GM19351 (cell line): ENCODE data around the gene CHMP1B.
"Not testable (repeated sequence)": the region's sequence is repeated elsewhere in the genome, so short reads cannot be mapped to it uniquely, and the experiment has no call there.

Experiments used
- ATAC-seq: cut with Tn5 transposase; IDR thresholded peaks from one replicate; pipeline ENCODE4 v1.9.1; 2021; ENCODE audit warnings: mild to moderate bottlenecking, moderate library complexity; ENCODE audit not compliant: unreplicated experiment

CHMP1B gene

DNA sequence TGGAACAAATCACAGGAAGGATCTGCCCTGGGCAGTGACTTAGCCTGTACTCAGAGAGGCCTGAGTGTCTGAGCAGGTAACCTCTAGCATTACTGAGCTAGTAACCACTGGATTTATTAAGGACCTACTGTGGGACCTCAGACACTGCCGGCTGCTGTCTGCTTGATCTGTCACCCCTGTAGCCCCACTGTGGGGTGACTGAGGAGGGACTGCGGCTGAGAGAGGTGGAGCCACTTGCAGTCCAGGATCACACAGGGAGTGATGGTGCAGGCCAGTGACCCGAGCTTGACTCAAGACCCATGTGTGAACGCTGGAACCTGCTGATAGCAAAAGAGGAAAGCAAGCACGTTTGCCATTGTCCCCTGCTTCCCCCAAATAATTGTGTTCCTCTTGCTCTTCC, 15.6 kb downstream of the CHMP1B start:
- ATAC-seq, result no peak

DNA sequence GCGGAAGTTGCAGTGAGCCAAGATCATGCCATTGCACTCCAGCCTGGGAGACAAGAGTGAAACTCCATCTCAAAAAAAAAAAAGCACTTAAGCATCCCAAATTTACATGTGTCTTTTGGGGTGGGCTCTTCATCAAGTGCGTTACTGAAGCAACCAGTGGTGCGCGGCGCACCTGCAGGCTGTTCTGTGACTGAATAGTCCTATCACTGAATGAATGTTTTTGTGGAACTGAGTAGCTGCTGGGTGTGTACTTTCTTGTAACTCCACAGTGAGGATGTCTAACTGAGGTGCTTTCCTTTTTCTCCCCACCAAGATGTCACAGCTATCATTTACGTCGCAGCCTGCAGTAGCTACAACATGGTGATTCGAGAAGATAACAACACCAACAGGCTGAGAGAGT, 17.0 kb downstream of the CHMP1B start:
- ATAC-seq, result no peak

GRCh38 chr18:11871501-11871900, 20.3 kb downstream of the CHMP1B start:
- no peak for ATAC-seq

- ATAC-seq, result no peak
These were observed 21.4 kb downstream of the CHMP1B start for GRCh38 chr18:11872479-11873136.

- ATAC-seq, result no peak
These were observed 22.6 kb downstream of the CHMP1B start for GRCh38 chr18:11873670-11874340.

GRCh38 chr18:11874676-11875075, 23.5 kb downstream of the CHMP1B start:
- no peak for ATAC-seq

DNA sequence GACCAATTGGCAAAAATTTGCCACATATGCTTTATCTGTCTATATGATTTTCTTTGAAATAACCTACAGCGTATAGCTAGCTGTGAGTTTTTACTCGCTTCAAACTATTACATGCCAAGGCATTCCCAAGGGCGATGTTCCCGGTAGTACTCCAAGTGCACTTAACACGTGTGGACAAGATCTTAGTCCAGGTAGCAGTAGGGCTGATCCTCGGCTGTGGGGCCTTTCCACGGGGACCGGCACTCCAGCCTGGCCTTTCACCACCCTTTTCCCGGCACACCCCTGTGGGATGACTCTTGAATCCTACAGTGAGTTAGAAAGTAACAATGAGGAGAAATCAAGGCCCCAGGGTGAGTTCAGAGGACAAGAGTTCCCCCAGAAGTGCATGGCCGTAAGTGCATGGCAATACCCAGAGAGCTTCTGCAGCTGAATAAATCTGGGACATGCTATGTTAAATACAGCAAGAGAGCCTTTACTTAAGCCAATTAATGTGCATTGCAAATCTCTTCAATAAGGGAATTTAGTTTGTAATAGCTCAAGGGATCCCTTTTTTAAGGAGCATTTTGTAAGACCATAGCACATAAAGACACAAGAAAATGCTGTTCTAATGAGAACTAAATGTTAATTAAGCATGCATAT, 26.4 kb downstream of the CHMP1B start:
- no peak for ATAC-seq

- no peak for ATAC-seq
These were observed 29.5 kb downstream of the CHMP1B start for GRCh38 chr18:11880586-11881304.

DNA sequence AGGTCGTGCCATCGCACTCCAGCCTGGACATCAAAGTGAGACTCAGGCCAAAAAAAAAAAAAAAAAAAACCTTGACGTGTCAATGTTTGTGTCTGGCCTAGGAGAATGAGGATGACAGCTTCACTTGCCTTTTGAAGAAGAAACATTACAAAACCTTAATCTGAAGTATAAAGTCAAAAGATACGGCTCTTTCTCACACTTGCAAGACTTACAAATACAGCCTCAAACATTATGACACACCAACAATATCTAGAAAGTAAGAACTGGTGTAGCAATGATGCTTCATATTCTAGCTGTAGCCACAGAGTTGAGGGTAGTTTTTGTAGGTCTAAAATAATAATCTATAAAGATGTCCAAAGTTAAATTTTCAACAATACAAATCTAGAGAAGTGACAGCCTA, 31.4 kb downstream of the CHMP1B start:
- no peak for ATAC-seq

DNA sequence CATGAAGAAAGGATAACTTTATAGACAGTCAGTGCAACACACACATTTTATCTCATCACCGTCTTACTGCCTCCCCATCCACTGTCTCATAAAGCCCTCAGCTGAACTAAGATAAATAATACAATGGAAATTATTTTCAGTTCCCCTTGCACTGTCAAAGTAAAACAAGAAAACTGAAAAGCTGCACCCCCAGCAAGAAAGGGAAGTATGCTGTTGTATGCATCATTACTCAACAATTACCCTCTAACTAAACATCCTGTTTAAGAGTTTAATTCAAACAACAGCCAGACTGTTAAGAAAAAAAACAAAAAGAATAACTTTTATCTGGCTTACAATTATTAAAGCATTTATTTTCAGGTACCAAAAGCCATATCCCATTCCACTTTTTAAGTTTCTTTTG, 31.9 kb downstream of the CHMP1B start:
- no peak for ATAC-seq

DNA sequence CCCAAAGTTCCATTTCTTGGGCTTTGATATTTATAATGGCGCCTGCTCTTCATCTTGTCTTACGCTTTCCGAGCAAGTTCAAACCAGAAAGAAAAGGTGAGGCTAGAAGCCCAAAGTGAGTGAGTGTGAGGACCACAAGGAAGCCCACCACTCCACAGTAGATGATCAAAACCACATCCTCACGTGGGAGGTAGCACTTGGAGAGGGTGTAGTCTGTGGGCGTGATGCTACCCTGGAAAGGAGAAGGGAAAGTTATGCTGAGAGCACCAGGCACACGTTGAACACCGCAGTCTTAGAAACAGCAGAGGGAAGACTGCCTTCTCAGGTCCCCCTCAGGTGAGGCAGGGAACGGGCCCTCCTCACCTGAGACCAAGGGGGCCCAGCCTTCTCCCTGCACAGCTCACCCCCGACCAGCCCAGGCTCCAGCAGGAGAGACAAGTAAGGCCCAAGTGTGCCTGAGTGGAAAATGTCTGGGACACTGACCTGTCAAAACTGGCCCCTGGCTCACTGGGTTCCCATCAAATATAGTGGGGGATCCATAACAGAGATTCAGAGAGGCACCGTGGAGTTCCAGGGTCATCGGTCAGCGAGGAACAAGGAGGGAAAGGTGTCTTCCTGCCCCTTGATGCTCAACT, 33.3 kb downstream of the CHMP1B start:
- no peak for ATAC-seq

GRCh38 chr18:11885278-11885947, 34.2 kb downstream of the CHMP1B start:
- no peak for ATAC-seq

DNA sequence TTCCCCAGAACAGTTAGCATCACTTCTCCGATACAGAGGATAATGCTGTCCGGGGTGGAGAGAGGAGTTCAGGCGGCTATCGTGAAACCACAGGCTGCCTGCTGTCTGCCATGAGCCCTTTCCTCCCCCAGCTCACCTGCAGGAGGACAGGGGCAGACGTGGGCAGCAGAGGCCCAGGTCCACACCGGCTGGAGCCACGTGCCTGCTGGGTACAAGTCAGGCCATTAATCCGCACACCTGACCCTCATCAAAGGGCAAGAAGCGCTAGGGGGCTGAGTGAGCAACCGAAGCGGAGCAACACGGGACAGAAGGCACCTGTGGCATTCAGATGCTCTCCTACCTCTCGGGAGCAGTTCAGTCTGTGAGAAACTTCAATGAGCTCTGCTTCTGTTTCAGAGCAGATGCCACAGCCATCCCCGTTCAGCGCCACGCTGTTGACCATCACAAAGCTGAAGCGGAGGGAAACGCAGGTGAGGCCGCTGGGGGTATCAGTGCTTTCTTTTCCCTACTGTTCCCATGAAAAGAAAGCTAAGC, 35.4 kb downstream of the CHMP1B start:
- ATAC-seq, result no peak

DNA sequence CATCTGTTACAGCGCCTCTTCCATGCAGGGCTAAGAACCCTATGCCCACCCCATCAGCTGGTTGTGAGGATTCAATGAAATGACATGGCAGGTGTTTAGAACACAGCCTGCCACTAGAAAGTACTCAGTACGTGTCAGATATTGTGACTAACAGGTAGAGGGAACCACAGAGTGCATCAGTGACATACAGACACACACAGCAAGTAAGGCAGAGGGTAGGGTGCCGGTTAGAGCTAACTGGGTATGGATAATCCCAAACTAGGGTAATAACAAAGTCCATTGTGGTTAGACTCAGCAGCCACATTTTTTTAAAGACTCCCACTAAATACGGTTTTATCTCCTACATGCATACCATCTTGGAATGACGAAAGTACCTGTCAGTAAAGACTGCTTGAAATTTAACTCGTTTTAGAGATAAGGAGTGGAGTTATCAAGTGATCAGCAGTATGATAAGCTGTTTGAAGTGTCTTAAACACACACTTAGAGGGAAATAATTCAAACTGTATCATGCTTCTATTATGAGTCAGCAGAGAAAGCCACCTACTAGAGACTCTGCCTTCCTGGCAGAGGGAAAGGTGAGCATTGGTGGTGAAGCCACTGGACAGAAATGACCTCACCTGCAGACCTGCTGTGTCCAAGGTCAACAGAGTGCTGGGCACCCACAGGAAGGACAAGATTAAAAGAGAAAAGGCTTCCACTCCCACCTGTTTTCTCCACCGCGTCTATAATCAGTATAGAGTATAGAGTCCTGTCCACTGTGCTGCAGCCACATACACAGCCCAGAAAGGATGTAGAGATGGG, 36.3 kb downstream of the CHMP1B start:
- no peak for ATAC-seq

- no peak for ATAC-seq
These were observed 37.5 kb downstream of the CHMP1B start for GRCh38 chr18:11888726-11889125.

DNA sequence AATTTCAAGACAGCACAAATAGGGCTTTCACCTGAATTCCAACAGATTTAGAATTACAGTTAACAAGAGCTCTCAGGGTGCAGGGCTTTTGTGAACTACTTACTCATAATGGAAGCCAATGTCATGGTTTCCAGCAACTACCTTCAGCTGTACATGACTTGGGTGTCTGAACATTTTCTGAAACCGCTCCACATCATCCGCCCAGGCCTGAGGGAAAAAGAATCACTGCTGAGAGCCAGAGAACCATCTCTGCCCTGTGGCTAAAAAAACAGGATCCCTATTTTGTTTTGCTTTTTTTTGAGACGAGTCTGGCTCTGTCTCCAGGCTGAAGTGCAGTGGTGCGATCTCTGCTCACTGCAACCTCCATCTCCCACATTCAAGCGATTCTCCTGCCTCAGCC, 38.1 kb downstream of the CHMP1B start:
- ATAC-seq, result no peak

DNA sequence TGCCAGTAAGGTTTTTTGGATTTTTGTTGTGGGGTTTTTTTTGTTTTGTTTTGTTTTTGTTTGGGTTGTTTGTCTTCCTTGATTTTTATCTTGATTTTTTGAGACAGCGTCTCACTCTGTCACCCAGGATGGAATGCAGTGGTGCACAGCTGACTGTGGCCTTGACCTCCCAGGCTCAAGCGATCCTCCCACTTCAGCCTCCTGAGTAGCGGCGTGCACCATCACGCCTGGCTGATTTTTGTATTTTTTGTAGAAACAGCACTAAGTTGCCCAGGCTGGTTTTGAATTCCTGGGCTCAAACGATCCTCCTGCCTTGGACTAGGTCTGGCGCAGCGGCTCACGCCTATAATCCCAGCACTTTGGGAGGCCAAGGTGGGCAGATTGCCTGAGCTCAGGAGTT, 40.5 kb downstream of the CHMP1B start:
- ATAC-seq, result no peak

GRCh38 chr18:11892438-11892837, 41.2 kb downstream of the CHMP1B start:
- ATAC-seq, result not testable (repeated sequence)

DNA sequence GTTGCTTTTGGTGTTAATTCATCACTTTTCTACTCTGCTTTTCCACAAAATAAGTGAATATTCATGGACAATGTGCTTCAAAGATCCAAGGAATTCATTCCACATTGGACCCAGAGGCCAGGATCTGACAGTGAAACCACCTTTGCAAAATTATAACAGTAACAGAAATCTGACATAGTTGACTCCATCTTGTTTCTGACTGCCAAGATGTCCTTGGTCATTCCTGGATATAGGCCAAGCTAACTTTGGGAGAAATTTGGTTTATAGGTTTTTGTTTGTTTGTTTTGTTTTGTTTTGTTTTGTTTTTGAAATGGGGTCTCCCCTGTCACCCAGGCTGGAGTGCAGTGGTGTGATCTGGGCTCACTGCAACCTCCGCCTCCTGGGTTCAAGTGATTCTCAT, 46.6 kb downstream of the CHMP1B start:
- ATAC-seq, result no peak

DNA sequence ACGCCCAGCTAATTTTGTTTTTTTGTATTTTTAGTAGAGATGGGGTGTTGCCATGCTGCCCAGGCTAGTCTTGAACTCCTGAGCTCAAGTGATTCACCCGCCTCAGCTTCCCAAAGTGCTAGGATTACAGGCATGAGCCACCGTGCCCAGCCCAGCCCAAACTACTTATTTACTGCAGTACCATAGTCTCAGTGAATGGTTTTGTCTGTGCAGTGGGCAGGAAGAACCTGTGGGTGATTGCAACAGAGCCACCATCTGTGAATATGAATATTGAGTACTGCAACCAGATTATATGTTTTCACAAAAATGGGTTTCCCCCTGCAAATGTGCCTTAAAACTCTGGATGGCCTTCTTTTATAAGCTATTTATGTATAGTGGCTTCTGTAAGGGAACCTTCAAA, 47.9 kb downstream of the CHMP1B start:
- no peak for ATAC-seq
